ENCODE results near the gene NABP2.

NABP2 gene

DNA sequence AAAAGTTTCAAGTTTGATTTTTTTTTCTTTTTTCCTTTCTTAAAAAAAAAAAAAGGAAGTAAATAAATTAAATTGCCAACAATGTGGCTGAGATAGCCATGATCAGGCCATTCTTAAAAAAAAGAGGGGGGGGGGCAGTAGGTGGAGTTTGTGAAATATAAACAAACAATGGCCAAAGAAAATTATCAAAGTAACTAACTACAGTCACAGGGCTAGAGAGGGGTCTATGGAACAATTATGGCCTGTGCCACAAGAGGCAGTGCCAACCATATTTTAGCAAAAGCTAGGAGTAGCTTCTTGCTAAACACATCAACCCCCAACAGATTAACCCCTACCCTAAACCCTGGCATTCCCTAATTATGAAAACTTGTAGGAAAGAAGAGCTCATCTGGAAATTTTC is 18.7 kb upstream of the NABP2 start:
- no peaks in the 10 kb centered on the region for H3K9me3 ChIP-seq (ENCODE audit: insufficient read depth, low read length)
- H3K36me3 ChIP-seq (ENCODE audit: low read length): peaks cover 8% of the 10 kb centered on the region; the same call in 1 of the 2 replicates

GRCh38 chr12:56206452-56207166 is 17.5 kb upstream of the NABP2 start:
- H2AFZ ChIP-seq (ENCODE audit: low read depth, low read length, severe bottlenecking): no peak overlapping the region
- H3K4me3 ChIP-seq (ENCODE audit: insufficient read depth, low read length, poor library complexity, severe bottlenecking): no peak overlapping the region
- peaks cover 8% of the 10 kb centered on the region; the same call in 1 of the 2 replicates for H3K36me3 ChIP-seq (ENCODE audit: low read length)
- no peak overlapping the region for H3K4me2 ChIP-seq (ENCODE audit: low read depth, low read length, poor library complexity, severe bottlenecking)
- H3F3A ChIP-seq (ENCODE audit: insufficient read depth): peaks cover 15% of the 10 kb centered on the region; the same call in 1 of the 2 replicates
- no peaks in the 10 kb centered on the region for H3K9me2 ChIP-seq (replicated peaks; ENCODE audit: insufficient read depth, low read length)
- 0 out of 2 replicates have a peak overlapping the region, but pooled peaks have one; percentile 12 for H3K27ac ChIP-seq (ENCODE audit: low read depth, low read length)
- peak; percentile 54 for TF ChIP-seq CTCF (IDR thresholded peaks at IDR 0.05; ENCODE audit: insufficient read depth, low read length, poor library complexity, severe bottlenecking)
- TF ChIP-seq EZH2phosphoT487 (conservative IDR thresholded peaks at IDR 0.05; ENCODE audit: low read length): no peak
- no peaks in the 10 kb centered on the region for H3K79me2 ChIP-seq (ENCODE audit: insufficient read depth, low read length)
- no peaks in the 10 kb centered on the region for H4K20me1 ChIP-seq (ENCODE audit: low read depth, low read length)
- H3K9me3 ChIP-seq (ENCODE audit: insufficient read depth, low read length): no peaks in the 10 kb centered on the region
- H3K9ac ChIP-seq (ENCODE audit: low read length): no peak overlapping the region
- no peaks in the 10 kb centered on the region for H3K27me3 ChIP-seq (ENCODE audit: low read length)

More for the DNA sequence above, 18.7 kb upstream of the NABP2 start:
- Histone ChIP-seq H3K79me2 (ENCODE audit: insufficient read depth, low read length) (no peaks in the 10 kb centered on the region), H3K27ac (ENCODE audit: low read depth, low read length) (no peak overlapping the region), H3K4me2 (ENCODE audit: low read depth, low read length, poor library complexity, severe bottlenecking) (no peak overlapping the region), H2AFZ (ENCODE audit: low read depth, low read length, severe bottlenecking) (no peak overlapping the region), H3K4me3 (ENCODE audit: insufficient read depth, low read length, poor library complexity, severe bottlenecking) (no peak overlapping the region), H3F3A (ENCODE audit: insufficient read depth) (peaks cover 15% of the 10 kb centered on the region; the same call in 1 of the 2 replicates), H3K9ac (ENCODE audit: low read length) (no peak overlapping the region), H3K27me3 (ENCODE audit: low read length) (no peaks in the 10 kb centered on the region), H4K20me1 (ENCODE audit: low read depth, low read length) (no peaks in the 10 kb centered on the region), H3K9me2 (replicated peaks; ENCODE audit: insufficient read depth, low read length) (no peaks in the 10 kb centered on the region)
- no peak for TF ChIP-seq CTCF (IDR thresholded peaks at IDR 0.05; ENCODE audit: insufficient read depth, low read length, poor library complexity, severe bottlenecking)
- no peak for TF ChIP-seq EZH2phosphoT487 (conservative IDR thresholded peaks at IDR 0.05; ENCODE audit: low read length)

DNA sequence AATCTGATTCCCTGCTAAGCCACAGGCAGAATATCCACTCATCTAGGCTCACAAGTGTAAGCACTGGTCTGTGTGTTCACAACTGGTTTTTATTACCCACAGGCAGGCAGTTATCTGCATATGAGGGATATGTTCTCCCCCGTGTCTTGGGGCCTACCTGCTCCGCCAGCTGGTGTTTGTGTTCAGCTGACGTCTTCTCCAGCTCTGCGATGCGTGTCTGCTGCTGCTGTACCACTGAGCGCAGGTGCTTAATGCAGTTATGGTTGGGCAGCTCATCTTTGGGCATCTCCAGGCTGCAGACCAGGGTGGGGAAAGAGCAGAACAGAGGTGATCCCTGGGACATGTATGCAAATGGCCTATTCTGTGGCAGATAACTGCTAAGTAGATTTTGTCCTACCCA is 16.1 kb upstream of the NABP2 start:
- peak overlapping the region; percentile 68 for H3K27ac ChIP-seq (ENCODE audit: low read depth, low read length)
- H2AFZ ChIP-seq (ENCODE audit: low read depth, low read length, severe bottlenecking): no peak overlapping the region
- no peaks in the 10 kb centered on the region for H3K9me2 ChIP-seq (replicated peaks; ENCODE audit: insufficient read depth, low read length)
- no peaks in the 10 kb centered on the region for H4K20me1 ChIP-seq (ENCODE audit: low read depth, low read length)
- no peaks in the 10 kb centered on the region for H3K9me3 ChIP-seq (ENCODE audit: insufficient read depth, low read length)
- no peaks in the 10 kb centered on the region for H3K79me2 ChIP-seq (ENCODE audit: insufficient read depth, low read length)
- H3K4me3 ChIP-seq (ENCODE audit: insufficient read depth, low read length, poor library complexity, severe bottlenecking): no peak overlapping the region
- H3F3A ChIP-seq (ENCODE audit: insufficient read depth): peaks cover 11% of the 10 kb centered on the region; the same call in 1 of the 2 replicates
- H3K4me2 ChIP-seq (ENCODE audit: low read depth, low read length, poor library complexity, severe bottlenecking): no peak overlapping the region
- no peak overlapping the region for H3K9ac ChIP-seq (ENCODE audit: low read length)
- TF ChIP-seq EZH2phosphoT487 (conservative IDR thresholded peaks at IDR 0.05; ENCODE audit: low read length) (no peak), CTCF (IDR thresholded peaks at IDR 0.05; ENCODE audit: insufficient read depth, low read length, poor library complexity, severe bottlenecking) (no peak)
- H3K36me3 ChIP-seq (ENCODE audit: low read length): peaks cover 11% of the 10 kb centered on the region
- H3K27me3 ChIP-seq (ENCODE audit: low read length): no peaks in the 10 kb centered on the region
